HG03039 (cell line): ENCODE measurements around the gene CP.
A peak's percentile ranks its signal among the peaks of the same experiment; 100 is the strongest.

Experiments used
- ATAC-seq: cut with Tn5 transposase; IDR thresholded peaks from one replicate; pipeline ENCODE4 v1.9.1; 2021; ENCODE audit warnings: mild to moderate bottlenecking, moderate library complexity; ENCODE audit not compliant: unreplicated experiment

Gene CP

GRCh38 chr3:149186721-149187120, 34.9 kb downstream of the CP start:
- ATAC-seq = no peak

- no peak for ATAC-seq
Observed at GRCh38 chr3:149186219-149186618, 35.4 kb downstream of the CP start.

GRCh38 chr3:149181182-149181581, 40.4 kb downstream of the CP start:
- ATAC-seq = no peak

- no peak for ATAC-seq
Observed at GRCh38 chr3:149180057-149180573, 41.5 kb downstream of the CP start.

- ATAC-seq = no peak
Observed at GRCh38 chr3:149179220-149179619, 42.4 kb downstream of the CP start.

GRCh38 chr3:149177122-149177521, 44.5 kb downstream of the CP start:
- no peak for ATAC-seq

- ATAC-seq = peak; percentile 98
Observed at GRCh38 chr3:149174901-149175300, 46.7 kb downstream of the CP start.

GRCh38 chr3:149170672-149171071, 51.0 kb downstream of the CP start:
- ATAC-seq = no peak

GRCh38 chr3:149167898-149168297, 53.7 kb downstream of the CP start:
- no peak for ATAC-seq

GRCh38 chr3:149163066-149163465, 58.6 kb downstream of the CP start:
- no peak for ATAC-seq

GRCh38 chr3:149162007-149162406, 59.6 kb downstream of the CP start:
- ATAC-seq = no peak

GRCh38 chr3:149160754-149161300, 60.8 kb downstream of the CP start:
- no peak for ATAC-seq

- ATAC-seq = no peak
Observed at GRCh38 chr3:149153402-149153801, 68.2 kb downstream of the CP start.

GRCh38 chr3:149152420-149152819, 69.2 kb downstream of the CP start:
- ATAC-seq = peak; percentile 96

GRCh38 chr3:149151843-149152242, 69.8 kb downstream of the CP start:
- no peak for ATAC-seq

GRCh38 chr3:149150436-149150835, 71.2 kb downstream of the CP start:
- no peak for ATAC-seq

- ATAC-seq = peak; percentile 45
Observed at GRCh38 chr3:149145974-149146373, 75.7 kb downstream of the CP start.

GRCh38 chr3:149145356-149145755, 76.3 kb downstream of the CP start:
- ATAC-seq = no peak

GRCh38 chr3:149142682-149143081, 78.9 kb downstream of the CP start:
- ATAC-seq = no peak

GRCh38 chr3:149134575-149134974, 87.1 kb downstream of the CP start:
- no peak for ATAC-seq

GRCh38 chr3:149131589-149131988, 90.0 kb downstream of the CP start:
- ATAC-seq = no peak

GRCh38 chr3:149129326-149130205, 92.1 kb downstream of the CP start, which contains the start of gene HPS3:
Gene HPS3 (plus strand): TSS chr3:149129638. CDS start chr3:149129724, 86 bp downstream.
- peak; percentile 97 for ATAC-seq
